Activated CD4-positive, alpha-beta T cell treated with anti-CD3 and anti-CD28 coated beads for 24 hours (primary cell): ENCODE results near the gene DYNC2I2.
"Not testable (repeated sequence)": the region's sequence is repeated elsewhere in the genome, so short reads cannot be mapped to it uniquely, and the experiment has no call there.

Experiments used
- DNase-seq, 2 donors: peaks; one replicate each; pipeline ENCODE4 v3.0.0-alpha.2; 2020; ENCODE audit warnings: low read depth in 2 of 2

Gene DYNC2I2

DNA sequence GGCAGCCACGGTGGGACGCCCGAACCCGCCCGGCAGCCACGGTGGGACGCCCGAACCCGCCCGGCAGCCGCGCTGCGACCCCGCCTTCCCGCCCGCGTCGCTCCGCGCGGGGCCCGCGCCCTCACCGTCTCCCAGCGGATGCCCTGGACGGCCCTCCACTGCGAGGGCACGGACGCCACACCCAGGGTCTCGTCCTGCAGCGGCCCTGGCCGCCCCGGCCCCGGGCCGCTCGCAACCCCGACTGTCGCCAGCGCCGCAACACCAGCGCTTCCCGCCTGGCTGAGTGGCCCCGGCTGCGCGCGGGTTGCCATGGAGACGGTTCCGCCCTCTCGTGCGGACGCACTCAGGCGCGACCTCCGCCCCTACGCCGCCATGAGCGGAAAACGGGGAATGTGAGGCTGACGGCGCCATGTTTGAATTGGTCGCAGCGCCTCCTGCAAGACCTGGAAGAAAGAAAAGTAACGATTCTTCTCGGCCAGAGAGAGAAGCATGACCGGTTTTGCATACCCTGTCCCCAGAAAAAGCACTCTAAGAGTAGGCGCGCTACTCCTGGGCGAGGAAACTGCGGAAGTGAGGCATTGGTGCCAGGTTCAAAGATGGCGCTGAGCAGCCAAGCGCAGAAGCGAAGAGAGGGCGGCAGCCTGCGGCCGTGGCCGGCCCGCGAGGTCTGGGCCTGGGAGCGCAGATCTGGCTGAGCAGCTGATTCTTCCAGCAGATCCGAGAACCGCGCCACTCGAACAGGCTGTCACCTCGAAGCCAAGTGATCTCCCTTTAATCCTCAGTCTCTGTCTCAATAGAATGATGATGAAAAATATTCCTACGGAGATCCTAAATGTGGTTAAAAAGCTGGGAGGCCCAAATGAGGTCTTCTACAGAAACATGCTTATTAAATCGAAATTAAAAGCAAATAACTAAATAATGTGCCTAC, at the start of gene DYNC2I2:
TSS of gene DYNC2I2 (minus strand) at position 432 of the 928 bp plus-strand sequence. CDS start at position 311, 121 bp downstream.
- DNase-seq, result peak; percentile 92 to 96

- no peak for DNase-seq
These were observed 49.4 kb upstream of the DYNC2I2 start for GRCh38 chr9:128706045-128706444.

DNA sequence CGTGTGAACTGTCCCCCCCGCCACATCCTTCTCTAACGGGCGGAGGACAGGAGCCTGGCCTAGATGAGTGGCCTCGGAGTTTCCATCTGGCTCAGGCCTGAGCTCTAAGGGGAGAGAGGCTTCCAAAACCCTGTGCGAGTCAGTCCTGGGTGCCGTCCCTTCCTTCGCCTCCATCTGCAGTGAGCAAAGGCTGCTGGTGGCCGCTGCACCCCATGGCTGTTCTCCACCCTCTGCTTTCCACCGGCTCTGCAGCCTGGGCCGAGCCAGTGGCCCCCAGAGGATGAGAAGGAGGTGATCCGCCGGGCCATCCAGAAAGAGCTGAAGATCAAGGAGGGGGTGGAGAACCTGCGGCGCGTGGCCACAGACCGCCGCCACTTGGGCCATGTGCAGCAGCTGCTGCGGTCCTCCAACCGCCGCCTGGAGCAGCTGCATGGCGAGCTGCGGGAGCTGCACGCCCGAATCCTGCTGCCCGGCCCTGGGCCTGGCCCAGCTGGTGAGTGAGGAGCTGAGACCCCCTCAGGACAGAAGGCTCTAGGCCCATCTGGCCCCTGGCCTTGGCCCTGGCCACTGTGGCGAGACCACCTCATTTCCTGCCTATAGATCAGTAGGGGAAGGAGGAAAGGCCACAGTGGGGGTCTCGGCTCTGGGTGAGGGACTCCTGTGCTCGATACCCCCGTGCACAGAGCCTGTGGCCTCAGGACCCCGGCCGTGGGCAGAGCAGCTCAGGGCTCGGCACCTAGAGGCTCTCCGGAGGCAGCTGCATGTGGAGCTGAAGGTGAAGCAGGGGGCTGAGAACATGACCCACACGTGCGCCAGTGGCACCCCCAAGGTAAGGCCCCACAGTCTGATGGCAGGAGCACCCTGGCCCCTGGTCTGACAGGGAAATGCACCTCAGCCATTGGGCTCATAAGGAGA, 48.7 kb upstream of the DYNC2I2 start:
- no peak for DNase-seq

DNA sequence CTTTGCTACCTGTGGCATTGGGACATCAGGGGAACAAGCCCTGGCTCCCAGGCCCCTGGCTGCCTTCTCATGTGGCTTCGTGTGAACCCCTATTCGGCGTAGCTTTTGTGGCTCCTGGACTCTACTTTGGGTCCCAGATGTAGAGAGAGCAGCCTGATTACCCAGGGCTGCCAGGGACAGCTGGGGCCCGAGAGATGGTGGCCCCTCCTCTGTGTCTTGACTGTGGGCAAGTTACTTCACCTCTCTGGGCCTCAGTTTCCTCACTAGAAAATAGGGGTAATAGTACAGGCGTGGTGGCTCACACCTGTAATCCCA, 47.7 kb upstream of the DYNC2I2 start:
- no peak for DNase-seq

- no peak for DNase-seq
These were observed 47.1 kb upstream of the DYNC2I2 start for GRCh38 chr9:128703616-128704355.

DNA sequence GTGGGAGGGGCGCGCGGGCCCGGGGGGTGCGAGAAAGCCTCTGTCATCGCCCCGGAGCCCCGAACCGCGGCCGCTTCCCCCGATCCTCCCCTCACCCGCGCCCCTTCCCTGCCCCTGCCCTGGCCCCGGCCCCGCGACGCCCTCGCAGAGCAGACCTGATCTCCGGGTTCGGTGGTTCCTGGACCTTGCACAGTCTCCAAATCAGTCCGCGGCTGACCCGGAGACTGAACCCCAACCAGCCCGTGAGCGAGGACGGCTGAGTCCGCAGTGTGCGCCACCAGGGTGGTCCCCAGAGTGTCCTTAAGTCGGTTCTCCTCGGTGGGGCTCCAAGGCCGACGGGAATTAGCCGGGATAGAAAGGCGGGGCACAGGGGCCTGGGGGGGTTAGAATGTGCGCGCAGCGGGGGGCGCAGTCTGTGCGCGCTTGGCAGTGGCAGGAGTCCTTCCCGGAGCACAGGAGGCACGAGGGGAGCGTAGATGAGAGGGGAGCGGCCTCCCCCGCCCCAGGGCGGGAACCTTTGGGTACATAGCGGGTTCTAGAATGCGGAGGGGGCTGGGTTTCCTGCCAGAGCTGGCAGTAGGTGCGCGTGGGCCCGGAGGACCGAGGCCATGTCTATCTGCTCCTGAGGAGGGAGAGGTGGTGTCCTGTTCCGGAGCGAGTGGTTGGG, 46.4 kb upstream of the DYNC2I2 start:
- peak in 1 of 2 donors; percentile 15 for DNase-seq

DNA sequence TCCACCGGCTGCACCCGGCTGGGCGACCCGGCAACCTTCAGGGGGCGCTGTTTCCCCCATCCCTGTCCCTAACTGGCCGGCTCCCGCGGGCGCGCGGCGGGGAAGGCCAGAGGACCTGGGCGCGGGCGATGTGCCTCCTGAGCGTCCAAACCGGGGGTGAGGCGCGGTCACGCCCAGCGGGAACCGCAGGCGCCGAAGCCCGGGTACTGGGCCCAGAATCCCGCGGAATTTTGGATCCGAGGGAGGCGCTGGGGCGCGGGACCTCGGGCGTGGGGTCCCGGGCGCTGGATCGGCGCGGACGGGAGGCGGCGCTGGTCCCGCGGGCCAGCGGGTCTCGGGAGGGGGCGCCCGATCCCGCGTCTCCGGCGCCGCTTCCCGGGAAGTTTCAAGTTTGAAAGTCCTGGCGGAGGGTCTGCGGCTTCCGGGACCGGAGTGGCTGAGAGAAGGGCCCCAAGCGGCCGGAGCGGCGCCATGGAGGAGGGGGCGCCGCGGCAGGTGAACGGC, 45.9 kb upstream of the DYNC2I2 start, which contains the start of gene PKN3:
TSS of gene PKN3 (plus strand) at position 59 of the 504 bp plus-strand sequence. CDS start at position 472, 413 bp downstream.
- peak; percentile 81 to 92 for DNase-seq

DNA sequence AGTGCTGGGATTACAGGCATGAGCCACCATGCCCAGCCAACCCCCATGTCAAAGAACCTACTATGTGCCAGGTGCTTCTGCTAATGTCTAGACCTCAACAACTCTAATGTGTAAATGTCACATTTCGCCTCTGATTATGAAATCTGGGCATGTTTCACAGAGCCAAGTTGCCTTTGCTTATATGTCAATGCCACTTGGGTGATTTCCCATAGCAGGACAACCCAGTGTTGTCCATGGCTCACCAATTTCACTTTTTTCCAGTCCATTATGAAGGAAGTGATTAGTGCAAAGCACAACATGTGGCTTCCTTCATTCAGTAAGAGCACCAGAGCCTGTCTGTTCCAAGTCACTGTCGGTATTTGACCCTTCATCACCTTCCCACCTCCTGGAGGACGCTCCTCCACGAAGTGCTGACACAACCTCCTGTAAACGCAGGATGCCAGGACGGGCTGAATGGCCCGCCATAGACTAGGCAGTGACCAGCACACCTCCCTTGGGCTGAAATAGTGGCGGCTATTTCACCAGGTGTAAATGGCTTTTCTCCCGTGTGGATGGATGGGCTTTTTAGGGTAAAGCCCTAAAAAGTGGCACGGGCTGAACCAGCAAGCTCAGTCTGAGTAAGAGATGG, 44.7 kb upstream of the DYNC2I2 start:
- no peak for DNase-seq

GRCh38 chr9:128699096-128699795, 42.6 kb upstream of the DYNC2I2 start:
- not testable (repeated sequence) for DNase-seq

- no peak for DNase-seq
These were observed 40.5 kb upstream of the DYNC2I2 start for GRCh38 chr9:128696923-128697707.

GRCh38 chr9:128694344-128694743, 37.7 kb upstream of the DYNC2I2 start:
- no peak for DNase-seq

- DNase-seq, result not testable (repeated sequence)
These were observed 37.1 kb upstream of the DYNC2I2 start for GRCh38 chr9:128693738-128694137.

- no peak for DNase-seq
These were observed 34.0 kb upstream of the DYNC2I2 start for GRCh38 chr9:128690684-128691034.

DNA sequence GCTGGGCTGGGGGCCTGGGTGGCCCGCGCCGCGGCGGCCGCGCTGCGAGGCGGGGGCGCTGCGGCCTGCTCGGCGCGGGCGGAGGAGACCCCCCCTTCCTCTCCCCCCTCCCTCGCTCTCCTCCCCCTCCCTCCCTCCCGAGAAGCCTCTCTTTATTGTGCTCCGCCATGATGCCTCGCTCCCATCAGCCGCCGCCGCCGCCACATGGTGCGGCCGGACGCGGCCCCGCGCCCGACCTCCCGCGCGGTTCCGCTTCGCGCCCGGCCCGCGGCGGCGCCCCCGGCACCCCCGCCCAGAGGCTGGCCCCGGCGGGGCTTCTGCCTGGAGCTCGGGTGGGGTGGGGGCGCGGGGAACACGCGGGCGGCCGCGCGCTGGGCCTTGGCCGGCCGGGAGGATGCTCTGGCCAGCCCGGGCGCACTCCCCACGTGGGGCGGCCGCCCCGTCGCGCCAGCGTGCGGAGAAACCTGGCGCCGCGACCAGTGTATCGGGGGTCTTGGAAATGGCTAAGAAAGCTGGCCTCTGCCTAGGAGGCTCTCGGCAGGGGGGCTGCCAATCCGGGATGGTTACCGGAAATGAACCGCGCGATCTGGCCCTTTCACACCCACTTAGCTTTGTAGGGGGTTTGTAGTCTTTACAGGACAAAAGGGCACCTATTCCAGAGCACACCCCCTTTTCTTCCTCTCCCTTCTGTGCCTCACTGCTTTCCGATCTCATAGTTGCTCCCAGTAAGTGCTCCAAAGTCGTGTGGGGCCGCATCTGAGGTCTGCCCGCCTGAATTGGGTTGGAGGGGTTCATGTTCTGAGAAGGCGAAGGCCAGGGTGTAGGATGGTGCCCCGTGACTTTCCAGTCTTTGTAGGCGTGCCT, 33.4 kb upstream of the DYNC2I2 start:
- peak in 1 of 2 donors; percentile 24 for DNase-seq

DNA sequence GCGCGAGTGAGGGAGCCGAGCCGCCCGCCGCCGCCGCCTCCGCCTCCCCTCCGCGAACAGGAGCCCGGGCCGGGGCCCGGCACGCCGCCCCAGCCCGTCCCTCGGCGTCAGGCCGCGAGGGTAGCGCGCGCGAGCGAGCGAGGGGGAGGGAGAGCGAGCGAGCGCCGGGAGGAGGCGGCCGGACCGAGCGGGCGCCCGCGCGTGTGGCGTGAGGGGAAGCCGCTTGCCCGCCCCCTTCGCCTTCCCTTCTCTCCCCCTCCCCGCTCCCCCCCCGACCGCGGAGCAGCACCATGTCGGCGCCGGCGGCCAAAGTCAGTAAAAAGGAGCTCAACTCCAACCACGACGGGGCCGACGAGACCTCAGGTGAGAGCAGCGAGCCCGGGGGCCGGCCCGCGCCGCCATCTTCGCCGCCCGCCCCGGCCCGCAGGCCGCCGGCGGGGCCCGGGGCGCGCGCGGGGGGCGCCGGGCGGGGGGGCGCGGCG, 32.7 kb upstream of the DYNC2I2 start:
- peak; percentile 25 to 38 for DNase-seq

GRCh38 chr9:128688501-128689292, 32.0 kb upstream of the DYNC2I2 start, which contains the start of gene SET:
SET (plus strand) TSS chr9:128689222; CDS start chr9:128689583, 361 bp downstream.
- peak; percentile 91 to 93 for DNase-seq

- no peak for DNase-seq
These were observed 30.8 kb upstream of the DYNC2I2 start for GRCh38 chr9:128687453-128687852.
